C4-2B (cell line): Measurements from ENCODE around the gene RPS6KB2.

ENCODE experiments used
- H3K27ac ChIP-seq: fragments of 450-650 bp; 2 replicates; pipeline ENCODE4 v1.5.1; 2017
- ZFX ChIP-seq: fragments of 450-650 bp; IDR thresholded peaks from 2 replicates; pipeline ENCODE4 v1.6.1; 2017
- TF ChIP-seq, protein P1 (sequence below): fragments of 450-650 bp; conservative IDR thresholded peaks from 2 replicates; pipeline ENCODE4 v1.5.1; 2017; ENCODE audit warnings: mild to moderate bottlenecking

Gene RPS6KB2

DNA sequence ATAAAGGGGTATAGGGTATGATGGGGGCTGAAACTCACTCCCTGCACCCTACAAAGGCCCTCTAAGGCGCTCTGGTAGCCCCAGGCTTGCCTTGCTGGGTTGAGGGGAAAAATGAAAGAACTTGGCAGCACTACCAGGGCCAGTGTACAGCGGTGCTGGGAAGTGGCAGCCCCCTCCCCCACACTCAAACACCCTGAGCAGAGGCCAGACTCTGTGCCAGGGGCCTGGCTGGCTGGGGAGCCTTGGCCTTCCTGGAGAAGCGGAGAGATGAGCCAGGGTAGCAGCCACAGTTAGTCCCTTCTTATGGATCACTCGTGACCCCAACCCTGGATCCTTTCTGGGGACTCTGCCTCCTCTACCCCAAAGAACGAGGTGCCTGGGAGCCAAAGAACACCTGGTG, 38.1 kb downstream of the RPS6KB2 start:
- peak overlapping the region; percentile 97 for H3K27ac ChIP-seq
- no peak for TF ChIP-seq ZFX
- TF ChIP-seq, protein P1, sequence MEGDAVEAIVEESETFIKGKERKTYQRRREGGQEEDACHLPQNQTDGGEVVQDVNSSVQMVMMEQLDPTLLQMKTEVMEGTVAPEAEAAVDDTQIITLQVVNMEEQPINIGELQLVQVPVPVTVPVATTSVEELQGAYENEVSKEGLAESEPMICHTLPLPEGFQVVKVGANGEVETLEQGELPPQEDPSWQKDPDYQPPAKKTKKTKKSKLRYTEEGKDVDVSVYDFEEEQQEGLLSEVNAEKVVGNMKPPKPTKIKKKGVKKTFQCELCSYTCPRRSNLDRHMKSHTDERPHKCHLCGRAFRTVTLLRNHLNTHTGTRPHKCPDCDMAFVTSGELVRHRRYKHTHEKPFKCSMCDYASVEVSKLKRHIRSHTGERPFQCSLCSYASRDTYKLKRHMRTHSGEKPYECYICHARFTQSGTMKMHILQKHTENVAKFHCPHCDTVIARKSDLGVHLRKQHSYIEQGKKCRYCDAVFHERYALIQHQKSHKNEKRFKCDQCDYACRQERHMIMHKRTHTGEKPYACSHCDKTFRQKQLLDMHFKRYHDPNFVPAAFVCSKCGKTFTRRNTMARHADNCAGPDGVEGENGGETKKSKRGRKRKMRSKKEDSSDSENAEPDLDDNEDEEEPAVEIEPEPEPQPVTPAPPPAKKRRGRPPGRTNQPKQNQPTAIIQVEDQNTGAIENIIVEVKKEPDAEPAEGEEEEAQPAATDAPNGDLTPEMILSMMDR = no peak

GRCh38 chr11:67466962-67467771, 38.9 kb downstream of the RPS6KB2 start:
- TF ChIP-seq, protein P1 = no peak
- no peak for TF ChIP-seq ZFX
- peak overlapping the region; percentile 97 for H3K27ac ChIP-seq

GRCh38 chr11:67468056-67468455, 39.8 kb downstream of the RPS6KB2 start:
- no peak for TF ChIP-seq ZFX
- TF ChIP-seq, protein P1 = no peak
- peak overlapping the region; percentile 97 for H3K27ac ChIP-seq

GRCh38 chr11:67468456-67468758, 40.1 kb downstream of the RPS6KB2 start:
- H3K27ac ChIP-seq = peak overlapping the region; percentile 97
- TF ChIP-seq, protein P1 = no peak
- no peak for TF ChIP-seq ZFX

DNA sequence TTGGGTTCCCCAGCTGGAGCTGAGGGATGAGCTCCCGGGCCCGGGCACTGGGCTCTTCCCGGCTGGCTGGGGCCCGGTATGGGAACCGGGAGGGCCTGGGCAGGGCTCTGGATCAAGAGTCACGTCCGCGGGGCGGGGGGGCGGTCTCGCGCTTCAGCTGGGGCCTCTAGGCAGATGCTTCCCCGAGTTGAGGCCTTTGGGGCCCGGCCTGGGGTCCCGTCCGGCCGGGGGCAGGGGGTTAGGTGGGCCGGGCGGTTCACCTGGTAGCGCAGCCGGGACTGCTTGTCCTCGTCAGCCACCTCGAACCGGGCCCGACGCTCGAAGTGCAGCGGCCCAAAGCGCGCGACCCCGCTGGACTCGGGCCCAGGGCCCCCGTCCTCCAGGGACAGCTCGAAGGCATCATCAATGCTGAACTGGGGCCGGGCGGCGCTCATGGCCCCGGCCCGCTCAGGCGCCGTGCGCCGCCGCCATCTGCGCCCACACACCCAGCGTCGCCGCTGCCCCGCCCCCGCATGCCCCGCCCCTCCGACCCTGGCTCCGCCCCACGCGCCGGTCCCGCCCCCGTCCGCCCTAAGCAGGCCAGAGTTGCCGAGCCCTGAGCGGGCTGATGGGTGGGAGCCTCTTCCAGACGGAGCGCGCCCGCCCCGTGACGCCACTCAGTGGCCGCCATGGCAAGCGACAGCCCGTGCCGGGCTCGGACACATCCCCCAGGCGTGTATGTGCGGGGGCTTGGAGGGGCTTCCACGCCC, 40.6 kb downstream of the RPS6KB2 start, which contains the start of gene TMEM134:
TMEM134 (minus strand) TSS at position 493 of the 749 bp plus-strand sequence; CDS start at position 434, 59 bp downstream.
- H3K27ac ChIP-seq = peak within 1 kb of the TSS; percentile 97
- TF ChIP-seq ZFX = peak; percentile 81
- TF ChIP-seq, protein P1 = no peak; the same call in 1 of the 2 replicates

- TF ChIP-seq, protein P1 = no peak
- TF ChIP-seq ZFX = no peak
- peak overlapping the region; percentile 97 for H3K27ac ChIP-seq
Observed at GRCh38 chr11:67469508-67469811, 41.2 kb downstream of the RPS6KB2 start.

GRCh38 chr11:67470337-67471002, 42.2 kb downstream of the RPS6KB2 start:
- H3K27ac ChIP-seq = no peak overlapping the region
- TF ChIP-seq ZFX = no peak
